ENCODE results near the gene NCAM1. TPM values are rescaled to one million over a fixed set of nuclear protein-coding genes. Genes with fewer than 3 reads are reported as not detected.

Gene NCAM1
- total RNA-seq, 1 donor from 2014 or later = 76.7 TPM

DNA sequence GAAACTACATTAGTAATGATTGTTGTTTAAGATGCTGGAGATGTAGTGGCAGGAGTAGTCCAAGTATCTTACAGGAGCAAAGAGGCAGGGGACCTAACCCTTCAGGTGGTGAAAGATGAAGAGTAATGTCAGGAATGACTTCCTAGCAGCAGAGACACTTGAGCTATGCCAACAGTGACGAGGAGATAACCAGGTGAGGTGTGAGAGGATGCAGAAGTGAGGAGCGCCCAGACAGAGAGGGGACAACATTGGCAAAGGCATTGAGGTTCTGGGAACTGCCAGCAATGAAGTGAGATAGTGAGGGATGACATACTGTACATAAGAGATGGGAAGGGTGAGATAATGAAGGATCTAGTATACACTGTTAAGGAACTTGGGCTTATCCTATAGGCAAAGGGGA, 95.8 kb downstream of the NCAM1 start:
- TF ChIP-seq, protein P1, sequence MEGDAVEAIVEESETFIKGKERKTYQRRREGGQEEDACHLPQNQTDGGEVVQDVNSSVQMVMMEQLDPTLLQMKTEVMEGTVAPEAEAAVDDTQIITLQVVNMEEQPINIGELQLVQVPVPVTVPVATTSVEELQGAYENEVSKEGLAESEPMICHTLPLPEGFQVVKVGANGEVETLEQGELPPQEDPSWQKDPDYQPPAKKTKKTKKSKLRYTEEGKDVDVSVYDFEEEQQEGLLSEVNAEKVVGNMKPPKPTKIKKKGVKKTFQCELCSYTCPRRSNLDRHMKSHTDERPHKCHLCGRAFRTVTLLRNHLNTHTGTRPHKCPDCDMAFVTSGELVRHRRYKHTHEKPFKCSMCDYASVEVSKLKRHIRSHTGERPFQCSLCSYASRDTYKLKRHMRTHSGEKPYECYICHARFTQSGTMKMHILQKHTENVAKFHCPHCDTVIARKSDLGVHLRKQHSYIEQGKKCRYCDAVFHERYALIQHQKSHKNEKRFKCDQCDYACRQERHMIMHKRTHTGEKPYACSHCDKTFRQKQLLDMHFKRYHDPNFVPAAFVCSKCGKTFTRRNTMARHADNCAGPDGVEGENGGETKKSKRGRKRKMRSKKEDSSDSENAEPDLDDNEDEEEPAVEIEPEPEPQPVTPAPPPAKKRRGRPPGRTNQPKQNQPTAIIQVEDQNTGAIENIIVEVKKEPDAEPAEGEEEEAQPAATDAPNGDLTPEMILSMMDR (conservative IDR thresholded peaks at IDR 0.05) = no peak

DNA sequence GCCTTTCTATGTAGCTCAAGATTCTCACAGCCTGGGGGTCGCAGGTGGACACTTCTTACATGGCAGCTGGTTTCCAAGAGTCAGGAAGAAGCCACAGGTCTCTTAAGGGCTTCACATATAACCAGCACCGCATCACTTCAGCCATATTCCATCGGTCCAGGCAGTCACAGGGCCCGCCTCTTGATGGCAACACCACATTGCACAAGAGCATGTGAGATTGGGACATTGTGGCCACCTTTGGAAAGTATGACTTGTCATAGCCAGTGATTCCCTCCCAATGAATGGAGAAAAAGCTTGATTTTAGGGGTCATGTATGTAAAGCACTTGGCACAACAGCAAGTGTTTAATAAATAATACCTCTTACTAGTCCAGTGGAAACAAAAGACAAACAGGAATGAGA, 98.3 kb downstream of the NCAM1 start:
- no peaks in the 10 kb centered on the region for H3K27me3 Mint-ChIP-seq (ENCODE audit: low read depth)
- no peak overlapping the region for H3K27ac Mint-ChIP-seq (ENCODE audit: unreplicated experiment)
- no peaks in the 10 kb centered on the region for H3K9me3 Mint-ChIP-seq
- no peak for DNase-seq (ENCODE audit: low read depth, low spot score)
- peaks cover 3% of the 10 kb centered on the region for H3K36me3 Mint-ChIP-seq (ENCODE audit: low read depth)
- TF ChIP-seq, protein P1 (conservative IDR thresholded peaks at IDR 0.05) = no peak
- no peak overlapping the region for H3K4me3 Mint-ChIP-seq
- H3K4me1 Mint-ChIP-seq = no peaks in the 10 kb centered on the region

More for the DNA sequence above, 95.8 kb downstream of the NCAM1 start:
- H3K27me3 Mint-ChIP-seq (ENCODE audit: low read depth) = no peaks in the 10 kb centered on the region
- peaks cover 7% of the 10 kb centered on the region for H3K36me3 Mint-ChIP-seq (ENCODE audit: low read depth)
- H3K9me3 Mint-ChIP-seq = no peaks in the 10 kb centered on the region
- H3K4me1 Mint-ChIP-seq = no peaks in the 10 kb centered on the region
- H3K4me3 Mint-ChIP-seq = no peak overlapping the region
- DNase-seq (ENCODE audit: low read depth, low spot score) = no peak
- H3K27ac Mint-ChIP-seq (ENCODE audit: unreplicated experiment) = no peak overlapping the region

DNA sequence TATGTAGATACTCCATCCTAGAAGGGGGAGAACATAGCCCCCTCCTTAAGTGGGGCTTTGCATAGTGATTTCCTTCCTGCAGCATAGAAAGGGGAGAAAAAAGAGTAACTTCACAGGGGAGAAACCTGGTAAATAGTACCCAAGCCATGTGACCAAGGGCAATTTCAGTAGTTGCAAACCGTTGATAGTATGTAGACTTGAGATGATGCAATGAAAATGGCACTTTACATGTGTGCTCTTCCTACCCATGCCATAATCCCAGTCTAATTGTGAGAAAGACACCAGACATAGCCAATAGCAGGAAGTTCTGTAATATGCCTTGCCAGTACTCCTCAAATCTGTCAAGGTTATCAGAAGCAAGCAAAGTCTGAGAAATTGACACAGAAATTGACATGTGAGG, 104.1 kb downstream of the NCAM1 start:
- TF ChIP-seq, protein P1 (conservative IDR thresholded peaks at IDR 0.05) = no peak
- no peaks in the 10 kb centered on the region for H3K9me3 Mint-ChIP-seq
- no peak overlapping the region for H3K27ac Mint-ChIP-seq (ENCODE audit: unreplicated experiment)
- H3K4me3 Mint-ChIP-seq = no peak overlapping the region
- no peaks in the 10 kb centered on the region for H3K27me3 Mint-ChIP-seq (ENCODE audit: low read depth)
- no peaks in the 10 kb centered on the region for H3K36me3 Mint-ChIP-seq (ENCODE audit: low read depth)
- DNase-seq (ENCODE audit: low read depth, low spot score) = no peak
- H3K4me1 Mint-ChIP-seq = no peaks in the 10 kb centered on the region

DNA sequence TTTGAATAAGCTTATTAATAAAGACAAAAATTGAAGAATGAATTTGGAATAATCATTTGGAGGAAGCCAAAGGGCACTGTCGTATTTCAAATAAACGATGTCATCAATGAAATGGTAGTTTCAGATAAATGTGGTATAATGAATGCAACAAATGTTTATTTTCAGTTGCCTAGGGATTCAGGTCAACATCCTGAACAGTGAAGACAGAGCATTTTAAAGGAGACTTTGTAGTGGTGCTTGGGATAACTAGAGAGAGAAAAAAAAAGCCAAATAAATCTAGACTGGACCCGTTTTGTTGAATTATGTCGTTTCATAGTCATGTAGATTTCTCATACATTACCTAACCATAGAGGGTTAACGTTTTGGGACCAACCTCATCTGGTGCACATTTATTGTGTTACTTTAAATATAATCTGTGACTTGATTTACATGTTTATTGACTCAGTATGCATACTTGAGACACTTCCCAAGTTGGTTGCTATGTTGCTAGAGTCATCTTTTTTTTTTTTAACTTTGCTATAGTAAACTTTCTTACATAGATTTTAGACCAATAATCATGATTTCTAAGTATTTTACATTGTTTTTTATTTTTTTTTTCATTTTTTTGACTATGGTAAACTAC, 111.1 kb downstream of the NCAM1 start:
- no peaks in the 10 kb centered on the region for H3K27me3 Mint-ChIP-seq (ENCODE audit: low read depth)

DNA sequence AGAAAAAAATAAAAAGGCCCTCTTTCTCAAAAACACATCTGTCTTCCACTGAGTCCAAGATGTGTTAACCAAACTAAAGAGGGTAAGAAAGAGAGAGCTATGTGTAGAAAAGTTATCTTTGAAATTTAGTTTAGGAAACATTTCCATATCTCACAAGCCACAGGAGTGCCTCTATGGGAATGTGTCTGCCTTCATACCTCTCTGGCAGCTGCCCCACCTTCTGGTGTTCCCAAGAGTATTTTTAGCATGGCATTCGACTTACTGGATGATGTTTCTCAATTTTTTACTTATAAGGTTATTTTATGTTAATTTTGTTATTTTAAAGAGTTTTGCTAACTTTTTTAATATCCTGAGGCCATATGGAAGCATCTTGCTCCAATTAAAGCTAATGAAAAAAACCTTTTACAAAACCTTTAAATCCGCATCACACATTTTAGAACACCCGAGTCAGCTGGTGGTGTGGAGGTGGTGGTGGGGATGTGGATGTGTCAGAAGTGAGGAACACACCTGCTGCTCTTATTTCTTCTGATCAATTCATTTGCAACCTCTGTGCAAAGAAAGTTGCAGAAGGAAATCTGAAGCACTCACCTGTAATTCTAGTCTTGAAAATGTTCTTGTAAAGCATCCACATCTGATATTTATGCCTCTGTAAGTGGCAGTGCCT, 112.2 kb downstream of the NCAM1 start:
- Mint-ChIP-seq H3K4me1 (no peaks in the 10 kb centered on the region), H3K27me3 (ENCODE audit: low read depth) (no peaks in the 10 kb centered on the region), H3K36me3 (ENCODE audit: low read depth) (peaks cover 3% of the 10 kb centered on the region), H3K27ac (ENCODE audit: unreplicated experiment) (no peak overlapping the region), H3K4me3 (no peak overlapping the region), H3K9me3 (no peaks in the 10 kb centered on the region)
- TF ChIP-seq, protein P1 (conservative IDR thresholded peaks at IDR 0.05) = no peak
- no peak for DNase-seq (ENCODE audit: low read depth, low spot score)

More for the DNA sequence above, 111.1 kb downstream of the NCAM1 start:
- no peak for DNase-seq (ENCODE audit: low read depth, low spot score)
- TF ChIP-seq, protein P1 (conservative IDR thresholded peaks at IDR 0.05) = no peak
- Mint-ChIP-seq H3K27ac (ENCODE audit: unreplicated experiment) (no peak overlapping the region), H3K4me1 (no peaks in the 10 kb centered on the region), H3K36me3 (ENCODE audit: low read depth) (no peaks in the 10 kb centered on the region), H3K4me3 (no peak overlapping the region), H3K9me3 (no peaks in the 10 kb centered on the region)

Measured in neural crest cell (in vitro differentiated cells).